WTC11 (cell line): Measurements from ENCODE around the gene SP3. TPM values are rescaled to one million over a fixed set of nuclear protein-coding genes. Genes with fewer than 3 reads are reported as not detected.

Experiments
- ATAC-seq: fragments of 200-7000 bp; cut with Tn5 transposase; 2 replicates; pipeline ENCODE4 v1.10.0; 2021; ENCODE audit warnings: mild to moderate bottlenecking, moderate library complexity
- CTCF ChIA-PET: fragments of 300-600 bp; sonication (Branson Sonifier 250); formaldehyde crosslinking; loops from one replicate; lab custom pipeline; 2021; ENCODE audit warnings: antibody characterized with exemption; lab: Charles Lee
- POLR2A ChIA-PET: fragments of 350-600 bp; sonication (Branson Sonifier 250); formaldehyde crosslinking; loops from one replicate; lab custom pipeline; 2021; ENCODE audit warnings: antibody characterized with exemption; lab: Charles Lee
- DNase-seq: peaks from one replicate; pipeline ENCODE4 v3.0.0; 2021; ENCODE audit warnings: low spot score
- H3K27ac Mint-ChIP-seq: 2 replicates; pipeline ENCODE4 v1.8.0; 2021; ENCODE audit warnings: mixed read lengths
- H3K27me3 Mint-ChIP-seq: 2 replicates; pipeline ENCODE4 v1.8.0; 2021; ENCODE audit warnings: low read depth, mild to moderate bottlenecking, moderate library complexity, mixed read lengths
- H3K36me3 Mint-ChIP-seq: 2 replicates; pipeline ENCODE4 v1.8.0; 2021; ENCODE audit warnings: mixed read lengths
- H3K4me1 Mint-ChIP-seq: 2 replicates; pipeline ENCODE4 v1.8.0; 2022; ENCODE audit warnings: mixed read lengths
- H3K4me3 Mint-ChIP-seq: 2 replicates; pipeline ENCODE4 v1.8.0; 2021; ENCODE audit warnings: mild to moderate bottlenecking, moderate library complexity, mixed read lengths
- H3K9me3 Mint-ChIP-seq: 2 replicates; pipeline ENCODE4 v1.8.0; 2021; ENCODE audit warnings: mixed read lengths
- CREB1 ChIP-seq: sonication (generic); formaldehyde crosslinking; IDR thresholded peaks from 2 replicates; pipeline ENCODE4 v1.8.0; 2023; ENCODE audit warnings: mild to moderate bottlenecking, missing genetic modification reagents
- EMX1 ChIP-seq: fragments of 250-450 bp; sonication (Bioruptor Pico); IDR thresholded peaks from 2 replicates; pipeline ENCODE4 v1.8.0; 2021; ENCODE audit warnings: mild to moderate bottlenecking
- HMGA2 ChIP-seq: fragments of 250-450 bp; sonication (Bioruptor Pico); IDR thresholded peaks from 2 replicates; pipeline ENCODE4 v1.4.0; 2021; ENCODE audit warnings: mild to moderate bottlenecking, moderate library complexity
- IRF1 ChIP-seq: sonication (generic); formaldehyde crosslinking; IDR thresholded peaks from 2 replicates; pipeline ENCODE4 v1.8.0; 2023; ENCODE audit warnings: missing genetic modification reagents
- NR1H2 ChIP-seq: sonication (generic); formaldehyde crosslinking; IDR thresholded peaks from 2 replicates; pipeline ENCODE4 v1.9.0; 2021; ENCODE audit warnings: mild to moderate bottlenecking, moderate library complexity, missing genetic modification reagents
- ZNF121 ChIP-seq: sonication (generic); formaldehyde crosslinking; IDR thresholded peaks from 2 replicates; pipeline ENCODE4 v1.8.0; 2023; ENCODE audit warnings: missing genetic modification reagents
- total RNA-seq: library from RNA; stranded (reverse); gene quantifications from 3 replicates; pipeline ENCODE4 v1.2.3, GENCODE V29; 2021
- TF ChIP-seq, protein P1 (sequence below): sonication (generic); formaldehyde crosslinking; IDR thresholded peaks from 2 replicates; pipeline ENCODE4 v1.8.0; 2022; ENCODE audit warnings: mild to moderate bottlenecking, missing genetic modification reagents
- TF ChIP-seq, protein P2 (sequence below): sonication (generic); formaldehyde crosslinking; IDR thresholded peaks from 2 replicates; pipeline ENCODE4 v1.8.0; 2023; ENCODE audit warnings: mild to moderate bottlenecking, missing genetic modification reagents
- TF ChIP-seq, protein P3 (sequence below): sonication (generic); formaldehyde crosslinking; IDR thresholded peaks from 2 replicates; pipeline ENCODE4 v1.8.1; 2022; ENCODE audit warnings: mild to moderate bottlenecking, missing genetic modification reagents, moderate library complexity, borderline replicate concordance
- TF ChIP-seq, protein P4 (sequence below): sonication (generic); formaldehyde crosslinking; IDR thresholded peaks from 2 replicates; pipeline ENCODE4 v1.8.0; 2022; ENCODE audit warnings: missing genetic modification reagents
- TF ChIP-seq, protein P5 (sequence below): fragments of 250-450 bp; sonication (Bioruptor Pico); IDR thresholded peaks from 2 replicates; pipeline ENCODE4 v1.9.0; 2021; ENCODE audit warnings: mild to moderate bottlenecking, borderline replicate concordance

SP3 gene
- total RNA-seq, 1 experiment from 2014 or later: 88.5 TPM

GRCh38 chr2:173874894-173875237, 90.3 kb downstream of the SP3 start:
- Mint-ChIP-seq H3K4me1 (peaks cover 4% of the 10 kb centered on the region), H3K4me3 (no peak overlapping the region), H3K27me3 (no peaks in the 10 kb centered on the region), H3K9me3 (no peaks in the 10 kb centered on the region), H3K27ac (no peak overlapping the region), H3K36me3 (no peaks in the 10 kb centered on the region)
- ChIA-PET POLR2A (no interaction called here), CTCF (interaction anchor here (1.4 kb wide), 1 partner anchor 9 kb away, joined by 5 read pairs; no protein-coding TSS in a partner anchor)
- TF ChIP-seq EMX1 (no peak), HMGA2 (CRISPR knock-in tag) (no peak), CREB1 (no peak), IRF1 (no peak)
- TF ChIP-seq, protein P1, sequence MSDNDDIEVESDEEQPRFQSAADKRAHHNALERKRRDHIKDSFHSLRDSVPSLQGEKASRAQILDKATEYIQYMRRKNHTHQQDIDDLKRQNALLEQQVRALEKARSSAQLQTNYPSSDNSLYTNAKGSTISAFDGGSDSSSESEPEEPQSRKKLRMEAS (CRISPR knock-in tag): no peak
- TF ChIP-seq, protein P2, sequence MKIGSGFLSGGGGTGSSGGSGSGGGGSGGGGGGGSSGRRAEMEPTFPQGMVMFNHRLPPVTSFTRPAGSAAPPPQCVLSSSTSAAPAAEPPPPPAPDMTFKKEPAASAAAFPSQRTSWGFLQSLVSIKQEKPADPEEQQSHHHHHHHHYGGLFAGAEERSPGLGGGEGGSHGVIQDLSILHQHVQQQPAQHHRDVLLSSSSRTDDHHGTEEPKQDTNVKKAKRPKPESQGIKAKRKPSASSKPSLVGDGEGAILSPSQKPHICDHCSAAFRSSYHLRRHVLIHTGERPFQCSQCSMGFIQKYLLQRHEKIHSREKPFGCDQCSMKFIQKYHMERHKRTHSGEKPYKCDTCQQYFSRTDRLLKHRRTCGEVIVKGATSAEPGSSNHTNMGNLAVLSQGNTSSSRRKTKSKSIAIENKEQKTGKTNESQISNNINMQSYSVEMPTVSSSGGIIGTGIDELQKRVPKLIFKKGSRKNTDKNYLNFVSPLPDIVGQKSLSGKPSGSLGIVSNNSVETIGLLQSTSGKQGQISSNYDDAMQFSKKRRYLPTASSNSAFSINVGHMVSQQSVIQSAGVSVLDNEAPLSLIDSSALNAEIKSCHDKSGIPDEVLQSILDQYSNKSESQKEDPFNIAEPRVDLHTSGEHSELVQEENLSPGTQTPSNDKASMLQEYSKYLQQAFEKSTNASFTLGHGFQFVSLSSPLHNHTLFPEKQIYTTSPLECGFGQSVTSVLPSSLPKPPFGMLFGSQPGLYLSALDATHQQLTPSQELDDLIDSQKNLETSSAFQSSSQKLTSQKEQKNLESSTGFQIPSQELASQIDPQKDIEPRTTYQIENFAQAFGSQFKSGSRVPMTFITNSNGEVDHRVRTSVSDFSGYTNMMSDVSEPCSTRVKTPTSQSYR (CRISPR knock-in tag): no peak
- TF ChIP-seq, protein P3, sequence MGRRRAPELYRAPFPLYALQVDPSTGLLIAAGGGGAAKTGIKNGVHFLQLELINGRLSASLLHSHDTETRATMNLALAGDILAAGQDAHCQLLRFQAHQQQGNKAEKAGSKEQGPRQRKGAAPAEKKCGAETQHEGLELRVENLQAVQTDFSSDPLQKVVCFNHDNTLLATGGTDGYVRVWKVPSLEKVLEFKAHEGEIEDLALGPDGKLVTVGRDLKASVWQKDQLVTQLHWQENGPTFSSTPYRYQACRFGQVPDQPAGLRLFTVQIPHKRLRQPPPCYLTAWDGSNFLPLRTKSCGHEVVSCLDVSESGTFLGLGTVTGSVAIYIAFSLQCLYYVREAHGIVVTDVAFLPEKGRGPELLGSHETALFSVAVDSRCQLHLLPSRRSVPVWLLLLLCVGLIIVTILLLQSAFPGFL (CRISPR knock-in tag): no peak
- DNase-seq (no peak), ATAC-seq (no peak)

DNA sequence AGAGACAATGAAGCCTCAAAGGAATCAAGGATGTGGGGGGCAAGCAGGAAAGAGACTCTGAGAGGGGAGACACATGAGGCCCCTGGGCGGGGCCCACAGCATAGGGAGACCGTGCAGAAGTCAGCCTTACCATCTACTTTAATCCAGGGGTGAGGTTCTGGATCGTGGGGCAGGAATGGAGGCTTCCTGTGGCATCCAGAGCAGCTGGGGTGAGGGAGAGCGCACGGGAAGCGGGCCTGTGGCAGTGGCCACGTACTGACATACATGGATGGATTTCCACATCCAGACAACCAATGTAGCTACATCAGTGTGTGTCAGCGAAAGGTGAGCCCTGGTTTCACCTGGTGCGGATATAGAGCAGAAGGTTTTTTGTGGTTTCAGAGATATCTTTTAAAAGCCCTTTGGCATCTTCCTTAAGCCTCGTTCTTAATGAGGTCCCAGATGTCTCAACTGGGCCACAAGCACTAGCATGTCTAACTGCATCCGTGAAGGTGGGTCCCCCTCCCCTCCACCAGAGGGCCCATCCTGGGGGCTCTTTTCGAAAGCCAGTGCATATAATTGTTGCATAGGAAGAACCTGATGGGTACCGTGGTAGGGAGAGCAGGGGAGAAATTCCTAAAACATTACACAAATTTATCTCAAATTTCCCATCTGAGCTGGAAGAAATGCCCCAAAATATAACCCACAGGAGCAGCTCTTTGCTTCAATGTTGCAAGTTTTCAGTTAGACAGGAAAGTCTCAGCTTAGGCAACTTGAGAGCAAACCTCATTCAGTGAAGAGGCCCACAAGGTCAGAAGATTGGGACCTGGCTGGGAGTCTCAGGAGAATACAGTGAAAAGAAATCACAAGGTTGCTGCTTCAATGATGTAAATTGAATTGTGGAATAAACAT, 90.9 kb downstream of the SP3 start:
- ATAC-seq: no peak
- ChIA-PET CTCF (interaction anchor here (1.4 kb wide), 1 partner anchor 10 kb away, joined by 5 read pairs; no protein-coding TSS in a partner anchor), POLR2A (no interaction called here)
- Mint-ChIP-seq H3K9me3 (no peaks in the 10 kb centered on the region), H3K27me3 (no peaks in the 10 kb centered on the region), H3K36me3 (no peaks in the 10 kb centered on the region), H3K4me3 (no peak overlapping the region), H3K4me1 (peaks cover 4% of the 10 kb centered on the region), H3K27ac (no peak overlapping the region; the same call in 1 of the 2 replicates)
- DNase-seq: no peak
- TF ChIP-seq, protein P4, sequence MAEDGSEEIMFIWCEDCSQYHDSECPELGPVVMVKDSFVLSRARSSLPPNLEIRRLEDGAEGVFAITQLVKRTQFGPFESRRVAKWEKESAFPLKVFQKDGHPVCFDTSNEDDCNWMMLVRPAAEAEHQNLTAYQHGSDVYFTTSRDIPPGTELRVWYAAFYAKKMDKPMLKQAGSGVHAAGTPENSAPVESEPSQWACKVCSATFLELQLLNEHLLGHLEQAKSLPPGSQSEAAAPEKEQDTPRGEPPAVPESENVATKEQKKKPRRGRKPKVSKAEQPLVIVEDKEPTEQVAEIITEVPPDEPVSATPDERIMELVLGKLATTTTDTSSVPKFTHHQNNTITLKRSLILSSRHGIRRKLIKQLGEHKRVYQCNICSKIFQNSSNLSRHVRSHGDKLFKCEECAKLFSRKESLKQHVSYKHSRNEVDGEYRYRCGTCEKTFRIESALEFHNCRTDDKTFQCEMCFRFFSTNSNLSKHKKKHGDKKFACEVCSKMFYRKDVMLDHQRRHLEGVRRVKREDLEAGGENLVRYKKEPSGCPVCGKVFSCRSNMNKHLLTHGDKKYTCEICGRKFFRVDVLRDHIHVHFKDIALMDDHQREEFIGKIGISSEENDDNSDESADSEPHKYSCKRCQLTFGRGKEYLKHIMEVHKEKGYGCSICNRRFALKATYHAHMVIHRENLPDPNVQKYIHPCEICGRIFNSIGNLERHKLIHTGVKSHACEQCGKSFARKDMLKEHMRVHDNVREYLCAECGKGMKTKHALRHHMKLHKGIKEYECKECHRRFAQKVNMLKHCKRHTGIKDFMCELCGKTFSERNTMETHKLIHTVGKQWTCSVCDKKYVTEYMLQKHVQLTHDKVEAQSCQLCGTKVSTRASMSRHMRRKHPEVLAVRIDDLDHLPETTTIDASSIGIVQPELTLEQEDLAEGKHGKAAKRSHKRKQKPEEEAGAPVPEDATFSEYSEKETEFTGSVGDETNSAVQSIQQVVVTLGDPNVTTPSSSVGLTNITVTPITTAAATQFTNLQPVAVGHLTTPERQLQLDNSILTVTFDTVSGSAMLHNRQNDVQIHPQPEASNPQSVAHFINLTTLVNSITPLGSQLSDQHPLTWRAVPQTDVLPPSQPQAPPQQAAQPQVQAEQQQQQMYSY (CRISPR knock-in tag): no peak
- TF ChIP-seq NR1H2 (CRISPR knock-in tag) (no peak), ZNF121 (CRISPR knock-in tag) (no peak)
- TF ChIP-seq, protein P5, sequence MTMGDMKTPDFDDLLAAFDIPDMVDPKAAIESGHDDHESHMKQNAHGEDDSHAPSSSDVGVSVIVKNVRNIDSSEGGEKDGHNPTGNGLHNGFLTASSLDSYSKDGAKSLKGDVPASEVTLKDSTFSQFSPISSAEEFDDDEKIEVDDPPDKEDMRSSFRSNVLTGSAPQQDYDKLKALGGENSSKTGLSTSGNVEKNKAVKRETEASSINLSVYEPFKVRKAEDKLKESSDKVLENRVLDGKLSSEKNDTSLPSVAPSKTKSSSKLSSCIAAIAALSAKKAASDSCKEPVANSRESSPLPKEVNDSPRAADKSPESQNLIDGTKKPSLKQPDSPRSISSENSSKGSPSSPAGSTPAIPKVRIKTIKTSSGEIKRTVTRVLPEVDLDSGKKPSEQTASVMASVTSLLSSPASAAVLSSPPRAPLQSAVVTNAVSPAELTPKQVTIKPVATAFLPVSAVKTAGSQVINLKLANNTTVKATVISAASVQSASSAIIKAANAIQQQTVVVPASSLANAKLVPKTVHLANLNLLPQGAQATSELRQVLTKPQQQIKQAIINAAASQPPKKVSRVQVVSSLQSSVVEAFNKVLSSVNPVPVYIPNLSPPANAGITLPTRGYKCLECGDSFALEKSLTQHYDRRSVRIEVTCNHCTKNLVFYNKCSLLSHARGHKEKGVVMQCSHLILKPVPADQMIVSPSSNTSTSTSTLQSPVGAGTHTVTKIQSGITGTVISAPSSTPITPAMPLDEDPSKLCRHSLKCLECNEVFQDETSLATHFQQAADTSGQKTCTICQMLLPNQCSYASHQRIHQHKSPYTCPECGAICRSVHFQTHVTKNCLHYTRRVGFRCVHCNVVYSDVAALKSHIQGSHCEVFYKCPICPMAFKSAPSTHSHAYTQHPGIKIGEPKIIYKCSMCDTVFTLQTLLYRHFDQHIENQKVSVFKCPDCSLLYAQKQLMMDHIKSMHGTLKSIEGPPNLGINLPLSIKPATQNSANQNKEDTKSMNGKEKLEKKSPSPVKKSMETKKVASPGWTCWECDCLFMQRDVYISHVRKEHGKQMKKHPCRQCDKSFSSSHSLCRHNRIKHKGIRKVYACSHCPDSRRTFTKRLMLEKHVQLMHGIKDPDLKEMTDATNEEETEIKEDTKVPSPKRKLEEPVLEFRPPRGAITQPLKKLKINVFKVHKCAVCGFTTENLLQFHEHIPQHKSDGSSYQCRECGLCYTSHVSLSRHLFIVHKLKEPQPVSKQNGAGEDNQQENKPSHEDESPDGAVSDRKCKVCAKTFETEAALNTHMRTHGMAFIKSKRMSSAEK: no peak
